ENCODE data around the gene SYK. TPM values are rescaled to one million over a fixed set of nuclear protein-coding genes. Genes with fewer than 3 reads are reported as not detected.

Gene SYK
- total and polyA plus RNA-seq, 2 donors (not counting 1 experiment from before 2014, with no cell fraction given) = not detected

GRCh38 chr9:90860382-90860781, 58.8 kb downstream of the SYK start:
- DNase-seq (ENCODE audit: low read depth in 2 of 2) = no peak
- Histone ChIP-seq H3K4me1 (ENCODE audit: control insufficient read depth, extremely low read depth, insufficient read depth, low read length) (no peaks in the 10 kb centered on the region), H2AFZ (ENCODE audit: low read length) (no peak overlapping the region), H3K9ac (ENCODE audit: insufficient read depth, low read length) (no peak overlapping the region), H3K27me3 (ENCODE audit: control insufficient read depth, insufficient read depth, low read length) (no peaks in the 10 kb centered on the region), H3K79me2 (ENCODE audit: control insufficient read depth, insufficient read depth, low read length) (no peaks in the 10 kb centered on the region), H3K4me3 (replicated peaks in 1 of 4; ENCODE audit: control extremely low read depth in 1 of 4, insufficient read depth in 1 of 4, low read depth in 3 of 4, low read length in 4 of 4) (no peak overlapping the region), H3K4me2 (ENCODE audit: extremely low read depth, insufficient read depth, low read length) (no peak overlapping the region), H3K27ac (ENCODE audit: insufficient read depth, low read length) (no peak overlapping the region), H3K36me3 (ENCODE audit: control insufficient read depth, insufficient read depth, low read length) (no peaks in the 10 kb centered on the region), H4K20me1 (ENCODE audit: control insufficient read depth, extremely low read depth, insufficient read depth, low read length) (no peaks in the 10 kb centered on the region), H3K9me3 (ENCODE audit: control insufficient read depth, insufficient read depth, low read depth, low read length) (no peaks in the 10 kb centered on the region)
- TF ChIP-seq EZH2 (IDR thresholded peaks at IDR 0.05; ENCODE audit: low read length, missing control alignments) (no peak), CTCF (conservative IDR thresholded peaks at IDR 0.05 in 1 of 2, IDR thresholded peaks at IDR 0.05 in 1 of 2; ENCODE audit: low read depth in 1 of 2, low read length in 2 of 2) (no peak)

- Histone ChIP-seq H3K4me1 (ENCODE audit: control insufficient read depth, extremely low read depth, insufficient read depth, low read length) (no peaks in the 10 kb centered on the region), H4K20me1 (ENCODE audit: control insufficient read depth, extremely low read depth, insufficient read depth, low read length) (no peaks in the 10 kb centered on the region), H3K79me2 (ENCODE audit: control insufficient read depth, insufficient read depth, low read length) (no peaks in the 10 kb centered on the region), H3K9me3 (ENCODE audit: control insufficient read depth, insufficient read depth, low read depth, low read length) (no peaks in the 10 kb centered on the region), H3K4me3 (replicated peaks in 1 of 4; ENCODE audit: control extremely low read depth in 1 of 4, insufficient read depth in 1 of 4, low read depth in 3 of 4, low read length in 4 of 4) (no peak overlapping the region), H3K27me3 (ENCODE audit: control insufficient read depth, insufficient read depth, low read length) (no peaks in the 10 kb centered on the region), H3K36me3 (ENCODE audit: control insufficient read depth, insufficient read depth, low read length) (no peaks in the 10 kb centered on the region), H3K4me2 (ENCODE audit: extremely low read depth, insufficient read depth, low read length) (no peak overlapping the region), H3K9ac (ENCODE audit: insufficient read depth, low read length) (no peak overlapping the region), H3K27ac (ENCODE audit: insufficient read depth, low read length) (no peak overlapping the region), H2AFZ (ENCODE audit: low read length) (no peak overlapping the region)
- no peak for DNase-seq (ENCODE audit: low read depth in 2 of 2)
- TF ChIP-seq EZH2 (IDR thresholded peaks at IDR 0.05; ENCODE audit: low read length, missing control alignments) (no peak), CTCF (conservative IDR thresholded peaks at IDR 0.05 in 1 of 2, IDR thresholded peaks at IDR 0.05 in 1 of 2; ENCODE audit: low read depth in 1 of 2, low read length in 2 of 2) (no peak)
Observed at GRCh38 chr9:90860826-90861225, 59.2 kb downstream of the SYK start.

GRCh38 chr9:90861380-90861779, 59.8 kb downstream of the SYK start:
- Histone ChIP-seq H3K9me3 (ENCODE audit: control insufficient read depth, insufficient read depth, low read depth, low read length) (no peaks in the 10 kb centered on the region), H3K36me3 (ENCODE audit: control insufficient read depth, insufficient read depth, low read length) (no peaks in the 10 kb centered on the region), H4K20me1 (ENCODE audit: control insufficient read depth, extremely low read depth, insufficient read depth, low read length) (no peaks in the 10 kb centered on the region), H3K9ac (ENCODE audit: insufficient read depth, low read length) (no peak overlapping the region), H3K79me2 (ENCODE audit: control insufficient read depth, insufficient read depth, low read length) (no peaks in the 10 kb centered on the region), H3K4me1 (ENCODE audit: control insufficient read depth, extremely low read depth, insufficient read depth, low read length) (no peaks in the 10 kb centered on the region), H3K4me3 (replicated peaks in 1 of 4; ENCODE audit: control extremely low read depth in 1 of 4, insufficient read depth in 1 of 4, low read depth in 3 of 4, low read length in 4 of 4) (no peak overlapping the region), H2AFZ (ENCODE audit: low read length) (no peak overlapping the region), H3K27ac (ENCODE audit: insufficient read depth, low read length) (no peak overlapping the region), H3K27me3 (ENCODE audit: control insufficient read depth, insufficient read depth, low read length) (no peaks in the 10 kb centered on the region), H3K4me2 (ENCODE audit: extremely low read depth, insufficient read depth, low read length) (no peak overlapping the region)
- TF ChIP-seq CTCF (conservative IDR thresholded peaks at IDR 0.05 in 1 of 2, IDR thresholded peaks at IDR 0.05 in 1 of 2; ENCODE audit: low read depth in 1 of 2, low read length in 2 of 2) = no peak
- TF ChIP-seq EZH2 (IDR thresholded peaks at IDR 0.05; ENCODE audit: low read length, missing control alignments) = no peak
- no peak for DNase-seq (ENCODE audit: low read depth in 2 of 2)
